Lower leg skin (tissue), 4 donors: ENCODE measurements around the gene SORCS1. TPM values are rescaled to one million over a fixed set of nuclear protein-coding genes. Genes with fewer than 3 reads are reported as not detected.

ENCODE experiments used
- DNase-seq, 2 donors: peaks; one replicate each; pipeline ENCODE4 v3.0.0-alpha.2; 2019; ENCODE audit warnings: low spot score in 2 of 2
- H3K4me3 ChIP-seq: fragments of 200-600 bp; sonication (generic); 2 replicates; pipeline ENCODE4 v1.5.1; 2017; ENCODE audit warnings: mild to moderate bottlenecking, low read depth; ENCODE audit not compliant: poor library complexity, severe bottlenecking
- POLR2A ChIP-seq, 2 donors: fragments of 450-650 bp; IDR thresholded peaks; one replicate each; pipeline ENCODE4 v1.6.1; 2016 to 2017; ENCODE audit warnings: antibody characterized with exemption in 2 of 2, mild to moderate bottlenecking in 1 of 2, moderate library complexity in 1 of 2
- WGBS, 2 donors: methylation state at CpG; one replicate each; pipeline ENCODE4 v1.1.5; 2018; 5-methylcytosine and 5-hydroxymethylcytosine counted together
- intact Hi-C: fragments of 100-400 bp; cut with DNase I; formaldehyde crosslinking; loops from one replicate; pipeline ENCODE4 v1.15.0; 2023; ENCODE audit warnings: low total_unique reads
- total RNA-seq, 4 donors: library from RNA; depleted of rRNA; stranded (reverse); fragments of >200 nt; gene quantifications; one replicate each; pipeline ENCODE4 v1.1.0, GENCODE V29; 2016
- TF ChIP-seq, protein P1 (sequence below), 3 donors: fragments of 450-650 bp; IDR thresholded peaks; one replicate each; pipeline ENCODE4 v1.5.1; 2016; ENCODE audit warnings: antibody characterized with exemption in 3 of 3, mild to moderate bottlenecking in 3 of 3, moderate library complexity in 2 of 3

SORCS1 gene
- total RNA-seq, 4 donors from 2014 or later: 2.2 to 5.3 (median 2.9) TPM

DNA sequence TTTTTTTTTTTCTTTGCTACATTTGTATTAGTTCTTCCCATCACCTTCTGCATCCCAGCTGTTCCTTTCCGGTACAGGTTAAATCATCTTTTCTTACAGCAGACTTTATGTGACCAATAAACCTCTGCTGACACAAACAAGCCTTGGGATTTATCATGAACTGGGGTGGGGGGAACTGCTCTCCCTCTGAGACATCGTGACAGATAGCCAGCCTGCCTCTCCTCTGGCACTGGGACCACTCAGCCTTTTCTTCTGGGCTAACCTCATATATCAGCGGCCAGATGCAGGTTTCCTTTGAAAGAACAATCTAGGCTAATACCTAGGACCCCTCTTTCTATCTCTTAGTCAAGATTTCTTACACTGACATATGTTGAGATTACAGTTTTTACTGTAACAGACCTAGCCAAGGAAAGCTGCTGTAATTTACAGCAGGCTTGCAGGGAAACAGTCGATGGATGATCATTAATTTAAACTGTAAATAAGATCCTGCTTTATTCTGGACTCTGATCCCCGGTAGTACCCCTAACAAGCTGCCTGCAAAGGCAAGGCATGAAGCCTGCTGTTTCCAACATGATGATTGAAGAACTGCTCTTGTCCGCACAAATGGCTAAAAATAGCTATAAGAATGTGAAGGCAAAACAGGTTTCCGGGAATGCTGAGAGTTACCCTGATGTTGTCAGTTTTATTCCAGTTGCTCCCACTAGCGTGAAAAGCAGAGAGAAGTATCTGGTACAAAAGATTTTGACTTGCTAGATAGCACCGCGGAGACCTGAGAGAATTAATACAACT, 338.7 kb downstream of the SORCS1 start:
- no peak for TF ChIP-seq POLR2A (IDR thresholded peaks at IDR 0.05)
- TF ChIP-seq, protein P1, sequence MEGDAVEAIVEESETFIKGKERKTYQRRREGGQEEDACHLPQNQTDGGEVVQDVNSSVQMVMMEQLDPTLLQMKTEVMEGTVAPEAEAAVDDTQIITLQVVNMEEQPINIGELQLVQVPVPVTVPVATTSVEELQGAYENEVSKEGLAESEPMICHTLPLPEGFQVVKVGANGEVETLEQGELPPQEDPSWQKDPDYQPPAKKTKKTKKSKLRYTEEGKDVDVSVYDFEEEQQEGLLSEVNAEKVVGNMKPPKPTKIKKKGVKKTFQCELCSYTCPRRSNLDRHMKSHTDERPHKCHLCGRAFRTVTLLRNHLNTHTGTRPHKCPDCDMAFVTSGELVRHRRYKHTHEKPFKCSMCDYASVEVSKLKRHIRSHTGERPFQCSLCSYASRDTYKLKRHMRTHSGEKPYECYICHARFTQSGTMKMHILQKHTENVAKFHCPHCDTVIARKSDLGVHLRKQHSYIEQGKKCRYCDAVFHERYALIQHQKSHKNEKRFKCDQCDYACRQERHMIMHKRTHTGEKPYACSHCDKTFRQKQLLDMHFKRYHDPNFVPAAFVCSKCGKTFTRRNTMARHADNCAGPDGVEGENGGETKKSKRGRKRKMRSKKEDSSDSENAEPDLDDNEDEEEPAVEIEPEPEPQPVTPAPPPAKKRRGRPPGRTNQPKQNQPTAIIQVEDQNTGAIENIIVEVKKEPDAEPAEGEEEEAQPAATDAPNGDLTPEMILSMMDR (IDR thresholded peaks at IDR 0.05): no peak

DNA sequence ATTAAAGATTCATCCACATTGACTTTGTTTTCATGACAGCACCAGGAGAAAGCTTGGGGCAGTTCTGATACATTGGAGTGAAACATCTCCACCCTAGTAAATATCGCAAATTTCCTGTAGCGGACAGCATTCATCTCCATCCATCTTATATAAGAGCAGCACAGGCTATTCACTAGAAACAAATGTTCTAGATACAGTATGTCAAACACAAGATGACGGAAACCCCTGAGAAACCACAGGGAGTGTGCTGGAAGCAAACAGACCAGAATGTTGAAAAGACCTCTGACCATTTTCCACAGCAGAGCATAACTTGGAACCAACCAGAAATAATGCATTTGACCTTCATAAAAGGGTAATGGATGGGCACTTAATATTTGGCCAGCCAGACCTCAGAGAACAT, 343.9 kb downstream of the SORCS1 start:
- no peak for DNase-seq
- 85 to 92% methylated on average over 3 of the region's 3 CpGs for WGBS, 2 donors
- H3K4me3 ChIP-seq: no peak overlapping the region
- TF ChIP-seq POLR2A (IDR thresholded peaks at IDR 0.05): no peak
- TF ChIP-seq, protein P1 (IDR thresholded peaks at IDR 0.05): no peak
- intact Hi-C loops: no loop called here

More for the DNA sequence above, 338.7 kb downstream of the SORCS1 start:
- no peak overlapping the region for H3K4me3 ChIP-seq
- no peak for DNase-seq
- 40 to 49% methylated on average over 10 of the region's 10 CpGs for WGBS, 2 donors
- intact Hi-C loops: no loop called here

DNA sequence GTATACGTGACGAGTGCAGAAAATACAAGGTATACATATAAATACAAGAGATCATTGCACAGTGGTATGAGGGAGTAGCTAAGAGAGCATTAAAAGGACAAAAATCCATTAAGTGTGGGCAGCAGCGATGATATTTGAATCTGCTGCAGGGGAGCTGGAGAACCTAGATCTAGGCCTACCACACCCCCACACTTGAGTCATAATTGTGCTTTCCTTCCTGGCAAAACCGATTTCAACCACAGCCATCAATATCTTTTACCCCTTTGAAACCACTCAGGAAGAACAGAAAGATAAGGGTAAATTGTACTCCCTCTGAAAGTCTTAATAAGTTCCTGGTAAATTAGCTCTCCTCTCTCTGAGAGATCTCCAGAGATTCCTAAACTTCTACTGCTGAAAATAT, 345.0 kb downstream of the SORCS1 start:
- 70 to 83% methylated on average over 4 of the region's 4 CpGs for WGBS, 2 donors
- no peak for TF ChIP-seq POLR2A (IDR thresholded peaks at IDR 0.05)
- TF ChIP-seq, protein P1 (IDR thresholded peaks at IDR 0.05): no peak
- intact Hi-C loops: no loop called here
- H3K4me3 ChIP-seq: no peak overlapping the region
- DNase-seq: no peak

DNA sequence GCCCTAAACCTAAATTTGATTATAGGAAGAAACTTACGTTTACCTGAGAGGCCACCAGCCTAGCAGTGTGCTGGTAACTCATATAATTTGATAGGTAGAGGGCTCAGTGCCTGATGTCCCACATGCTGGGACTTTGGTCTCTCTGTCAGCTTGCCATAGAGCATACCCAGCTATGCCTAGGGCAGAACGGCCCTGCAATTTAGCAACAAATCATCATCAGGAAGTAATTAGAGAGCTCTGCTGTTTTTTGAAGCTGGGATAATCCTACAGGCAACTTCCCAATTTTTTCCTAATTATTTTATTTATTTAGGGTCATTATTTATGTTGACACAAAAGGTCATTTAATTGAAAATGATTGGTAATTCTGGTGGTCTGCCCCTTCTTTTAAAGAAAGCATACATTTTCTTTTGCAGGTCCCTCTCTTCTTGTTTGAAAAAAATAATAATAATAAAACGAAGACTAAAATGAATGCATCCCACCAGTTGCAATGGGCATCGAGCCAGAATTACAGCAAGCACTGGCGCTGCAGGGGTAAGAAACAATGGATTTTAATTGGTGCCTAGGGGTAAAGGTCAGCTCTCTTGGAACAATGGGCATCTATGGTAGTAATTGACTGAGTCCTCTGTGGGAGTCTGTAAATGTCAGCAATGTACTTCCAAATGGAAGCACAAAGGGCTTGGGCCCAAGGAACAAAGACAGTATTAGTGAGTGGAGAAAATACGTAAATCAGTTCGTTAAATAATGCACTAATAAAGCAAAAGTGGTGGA, 348.0 kb downstream of the SORCS1 start:
- no peak for DNase-seq
- intact Hi-C loops: no loop called here
- no peak overlapping the region for H3K4me3 ChIP-seq
- WGBS, 2 donors: 53% methylated on average over 7 of the region's 7 CpGs
- no peak for TF ChIP-seq POLR2A (IDR thresholded peaks at IDR 0.05)
- TF ChIP-seq, protein P1 (IDR thresholded peaks at IDR 0.05): no peak

DNA sequence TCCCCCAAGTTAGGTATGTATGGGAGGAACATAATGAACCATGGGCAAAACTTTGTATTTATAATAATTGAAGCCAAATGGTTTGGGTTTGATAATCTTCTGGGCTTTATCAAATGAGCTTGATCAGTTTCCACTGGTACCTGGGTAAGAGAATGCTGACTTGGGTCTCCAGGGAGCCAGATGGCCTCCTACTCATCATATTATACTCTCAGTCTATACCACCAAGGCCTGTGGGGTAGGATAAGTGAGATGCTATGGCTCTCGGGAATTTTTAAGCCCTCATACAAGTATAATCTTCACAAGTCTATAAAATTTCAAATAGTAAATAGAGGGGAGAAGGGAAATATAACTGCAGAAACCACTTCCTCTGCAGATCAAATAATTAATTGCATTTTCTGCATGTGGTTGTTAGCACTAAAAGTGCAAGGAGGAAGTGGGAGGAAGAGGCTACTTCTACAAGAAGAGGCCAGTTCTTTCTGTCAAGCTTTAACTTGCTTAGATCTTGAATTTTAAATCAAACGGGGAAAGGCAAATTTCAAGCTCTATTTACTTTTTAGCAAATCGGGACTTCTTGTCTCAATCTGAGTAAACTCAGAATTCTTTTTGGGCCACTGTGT, 349.0 kb downstream of the SORCS1 start:
- no peak overlapping the region for H3K4me3 ChIP-seq
- 65 to 66% methylated on average over 3 of the region's 3 CpGs for WGBS, 2 donors
- DNase-seq: no peak
- TF ChIP-seq, protein P1 (IDR thresholded peaks at IDR 0.05): no peak
- no peak for TF ChIP-seq POLR2A (IDR thresholded peaks at IDR 0.05)
- intact Hi-C loops: no loop called here
